Stimulated activated CD4-positive, alpha-beta T cell treated with anti-CD3 and anti-CD28 coated beads, TNF-alpha, amount 100 ng/mL, for 4 hours (primary cell): ENCODE results near the gene PRDM16.

Experiments
- DNase-seq, 3 experiments: peaks; one replicate each; pipeline ENCODE4 v3.0.0-alpha.2; 2020; ENCODE audit warnings: low read depth in 3 of 3

The PRDM16 gene

DNA sequence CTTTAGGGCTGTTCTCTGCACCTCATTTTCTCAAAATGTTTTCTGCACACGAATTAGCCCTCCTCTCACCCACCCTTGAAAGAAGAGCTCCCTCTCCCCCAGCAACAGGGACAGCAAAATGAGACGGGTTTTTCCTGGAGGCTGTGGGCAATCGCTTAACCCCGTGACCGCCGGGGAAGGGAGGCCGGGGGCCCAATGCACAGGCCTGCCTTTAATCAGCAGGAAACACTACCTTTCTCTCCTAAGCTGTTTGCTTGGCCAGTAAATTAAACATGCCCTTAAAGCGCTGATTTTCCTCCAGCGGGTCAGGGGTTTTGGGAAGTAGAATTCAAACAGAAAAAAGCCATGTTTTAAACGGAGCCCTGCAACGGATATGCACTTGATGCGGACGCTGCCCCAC lies 114.4 kb downstream of the PRDM16 start:
- no peak for DNase-seq

DNA sequence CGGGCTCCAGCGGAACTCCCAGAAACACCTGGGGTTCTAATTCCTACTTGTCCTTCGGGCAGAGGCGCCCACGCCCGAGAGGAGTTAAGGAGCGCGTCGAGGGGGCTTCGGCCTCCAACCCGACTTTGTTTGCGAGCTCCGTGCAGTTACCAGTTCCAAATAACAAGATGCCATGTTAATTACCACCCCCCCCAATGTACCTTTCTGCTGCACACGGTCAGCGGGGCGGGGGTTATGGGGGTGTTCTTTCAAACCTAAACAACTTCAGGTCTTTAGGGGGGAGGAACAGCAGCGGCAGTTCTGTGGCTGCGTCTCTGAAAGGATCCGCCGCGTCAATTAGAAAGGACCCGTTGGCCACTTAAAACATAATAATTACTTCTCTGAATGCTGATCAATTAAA lies 114.8 kb downstream of the PRDM16 start:
- no peak for DNase-seq

DNA sequence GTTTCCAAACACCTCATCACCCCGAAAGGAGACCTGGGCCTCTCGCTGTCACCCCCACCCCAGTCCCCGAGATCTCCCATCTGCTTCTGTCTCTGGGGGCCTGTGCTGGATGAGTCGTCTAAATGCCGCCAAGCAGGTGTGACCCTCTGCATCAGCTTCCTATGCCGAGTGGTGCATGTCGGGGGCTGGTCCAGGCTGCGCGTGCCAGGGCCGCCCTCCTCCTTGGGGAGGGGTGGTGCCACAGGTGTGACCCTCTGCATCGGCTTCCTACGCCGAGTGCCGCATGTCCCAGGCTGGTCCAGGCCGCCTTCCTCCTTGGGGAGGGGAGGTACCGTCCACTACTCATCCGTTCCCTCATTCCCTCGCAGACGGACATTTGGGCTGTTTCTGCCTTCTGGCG lies 115.7 kb downstream of the PRDM16 start:
- no peak for DNase-seq

DNA sequence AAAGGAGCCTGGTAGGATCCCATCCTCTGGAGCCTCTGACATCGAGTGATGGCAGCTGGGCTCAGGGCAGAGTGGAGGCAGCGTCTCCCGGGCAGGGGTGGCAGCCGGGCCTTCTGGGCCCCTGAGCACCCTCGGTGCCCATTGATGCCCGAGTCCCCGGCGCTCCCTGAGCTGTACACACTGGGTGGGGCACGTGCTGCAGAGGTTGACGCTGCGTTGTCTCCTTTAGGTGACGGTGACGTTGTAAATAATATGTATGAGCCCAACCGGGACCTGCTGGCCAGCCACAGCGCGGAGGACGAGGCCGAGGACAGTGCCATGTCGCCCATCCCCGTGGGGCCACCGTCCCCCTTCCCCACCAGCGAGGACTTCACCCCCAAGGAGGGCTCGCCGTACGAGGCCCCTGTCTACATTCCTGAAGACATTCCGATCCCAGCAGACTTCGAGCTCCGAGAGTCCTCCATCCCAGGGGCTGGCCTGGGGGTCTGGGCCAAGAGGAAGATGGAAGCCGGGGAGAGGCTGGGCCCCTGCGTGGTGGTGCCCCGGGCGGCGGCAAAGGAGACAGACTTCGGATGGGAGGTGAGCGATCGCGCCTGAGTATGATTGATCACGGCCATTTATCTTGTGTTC lies 117.0 kb downstream of the PRDM16 start:
- DNase-seq: no peak

DNA sequence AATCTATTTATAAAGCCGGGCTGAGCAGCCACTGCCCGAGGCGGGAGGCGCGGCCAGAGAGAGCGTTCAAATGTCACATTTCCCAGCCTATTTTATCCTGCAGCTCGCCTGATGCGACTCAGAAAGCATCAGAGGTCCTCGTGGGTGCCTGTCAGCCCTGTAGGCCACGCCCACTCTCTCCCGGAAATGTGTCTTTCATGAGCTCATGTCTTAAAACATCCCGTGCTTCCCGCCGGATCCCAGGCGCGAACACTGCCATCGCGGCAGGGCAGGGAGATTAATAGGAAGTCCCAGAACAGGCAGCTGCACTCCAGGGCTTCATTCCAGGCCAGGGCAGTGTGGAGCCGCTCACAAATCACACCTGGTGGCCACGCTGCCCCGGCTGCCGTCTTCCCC lies 117.5 kb downstream of the PRDM16 start:
- DNase-seq: no peak

DNA sequence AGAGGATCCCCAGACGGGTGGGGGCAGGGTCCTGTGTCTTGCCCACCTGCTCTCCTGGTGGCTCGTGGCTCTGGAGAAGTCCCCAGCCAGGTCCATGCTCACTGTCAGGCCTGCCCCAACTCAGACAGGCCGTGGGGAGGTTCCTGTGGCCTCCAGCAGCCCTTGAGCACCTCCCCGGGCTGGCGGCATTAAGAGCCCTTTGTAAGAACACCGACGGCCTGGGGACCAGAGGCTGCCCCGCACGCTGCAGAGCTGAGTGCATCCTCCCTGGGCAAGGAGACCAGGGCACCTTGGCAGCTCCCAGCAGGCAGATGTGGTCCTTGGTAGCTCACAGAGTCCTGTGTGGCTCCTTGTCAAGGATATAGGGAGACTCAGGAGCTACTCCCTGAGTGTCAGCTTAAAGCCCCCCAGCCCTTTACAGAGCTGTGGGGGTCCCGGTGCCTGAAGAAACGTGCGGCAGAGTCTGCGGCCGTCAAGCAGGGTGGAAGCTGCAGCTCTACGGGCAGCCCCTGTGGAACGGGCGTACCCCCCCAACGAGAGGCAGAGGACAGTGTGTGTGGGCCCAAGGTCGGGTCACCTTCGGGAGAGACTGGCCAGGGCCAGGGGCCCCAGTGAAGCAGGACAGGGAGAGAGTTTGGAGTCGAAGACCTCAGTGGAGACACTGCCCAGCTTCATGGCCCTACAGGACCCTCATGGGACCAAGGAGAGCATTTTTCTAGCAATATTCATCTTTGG lies 118.6 kb downstream of the PRDM16 start:
- DNase-seq: no peak

DNA sequence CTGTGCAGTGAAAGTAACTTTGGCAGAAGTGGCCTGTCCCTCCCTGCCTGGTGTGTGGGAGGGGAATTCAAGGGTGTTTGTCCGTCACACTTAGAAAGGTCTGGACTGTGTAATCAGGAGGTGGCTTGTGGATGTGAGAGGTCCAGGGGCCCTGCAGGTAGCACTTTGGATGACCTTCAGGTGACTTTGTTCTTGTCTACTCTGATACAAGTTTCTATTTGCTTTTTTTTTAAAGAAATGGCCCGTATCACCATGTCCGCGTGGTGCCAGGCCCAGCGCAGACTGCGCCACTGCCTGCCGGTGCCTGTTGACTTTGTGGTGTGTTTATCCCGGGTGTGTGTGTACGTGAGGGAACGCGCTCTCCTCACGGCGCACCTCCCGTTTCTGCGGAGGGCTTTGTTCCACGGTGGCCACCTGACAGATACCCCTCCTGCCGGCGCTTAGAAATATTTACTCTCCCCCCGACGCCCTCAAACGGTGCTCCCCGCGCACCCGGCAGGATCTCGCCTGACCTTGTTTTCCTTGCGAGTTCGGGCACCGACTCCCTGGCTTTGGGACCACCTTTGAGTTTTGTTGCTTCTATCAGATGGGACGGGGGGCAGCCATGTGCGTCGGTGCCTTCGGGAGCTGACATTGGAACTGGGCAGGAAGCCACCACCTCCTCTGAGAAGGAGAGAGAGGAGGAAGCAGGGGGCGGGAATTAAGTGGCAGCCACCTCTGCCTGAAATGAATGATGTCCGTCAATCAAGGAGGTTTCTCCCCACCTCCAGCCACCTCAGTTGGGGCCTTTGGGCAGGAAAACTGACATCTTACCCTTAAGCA lies 119.4 kb downstream of the PRDM16 start:
- DNase-seq: no peak

DNA sequence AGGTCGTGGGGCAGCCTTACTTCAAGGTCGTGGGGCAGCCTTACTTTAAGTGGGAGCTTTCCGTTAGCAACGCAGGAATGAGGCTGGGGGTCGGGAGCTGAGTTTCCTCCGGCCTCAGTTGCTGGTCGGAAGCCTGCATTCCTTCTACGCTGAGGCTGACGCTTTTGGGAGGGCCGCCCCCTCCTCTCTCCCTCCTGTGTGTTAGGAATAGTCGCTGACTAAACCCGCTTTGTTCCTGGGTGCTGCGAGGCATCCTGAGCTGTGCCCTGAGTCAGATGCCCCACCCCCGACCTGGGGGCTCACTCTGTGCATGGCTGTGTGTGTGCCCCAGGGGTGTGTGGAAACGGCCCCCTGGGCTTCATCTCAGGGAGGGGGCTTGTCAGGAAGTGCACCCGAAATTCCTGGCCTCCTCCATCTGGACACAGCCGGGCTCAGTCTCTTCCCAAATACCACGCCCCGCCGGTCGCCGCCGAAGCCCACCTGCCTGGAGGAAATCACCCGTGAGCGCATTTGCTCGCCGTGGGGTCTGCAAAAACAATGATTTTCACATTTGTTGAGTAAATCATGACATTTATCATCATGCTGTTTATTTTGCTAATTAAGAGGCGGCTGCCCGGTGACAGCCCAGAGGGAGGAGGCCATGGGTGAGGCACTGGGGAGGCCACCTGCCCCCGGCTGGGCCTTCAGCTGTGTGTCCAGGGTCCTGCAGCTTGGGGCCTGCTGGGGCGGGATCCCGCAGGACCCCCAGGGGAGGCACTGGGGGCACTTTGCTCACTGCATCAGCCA lies 121.4 kb downstream of the PRDM16 start:
- DNase-seq: no peak

DNA sequence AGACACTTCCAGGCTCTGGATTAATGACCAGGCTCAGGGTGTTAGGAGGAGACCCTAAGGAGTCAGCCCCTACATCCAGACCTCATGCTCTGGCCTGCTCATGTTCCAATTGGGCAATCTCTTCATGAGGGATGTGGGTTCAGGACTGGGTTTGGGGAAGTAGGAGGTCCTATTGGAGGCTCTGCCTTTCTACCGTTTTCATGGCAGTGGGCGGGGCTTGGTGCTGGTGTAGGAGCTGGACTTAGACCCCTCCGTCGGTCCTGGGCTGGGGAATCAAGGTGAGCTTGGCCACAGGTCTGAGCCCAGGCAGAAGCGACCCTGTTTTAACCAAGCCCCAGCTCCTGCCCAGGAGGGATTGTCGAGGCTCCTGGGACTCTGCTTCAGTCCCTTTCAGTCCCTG lies 123.4 kb downstream of the PRDM16 start:
- DNase-seq: no peak

DNA sequence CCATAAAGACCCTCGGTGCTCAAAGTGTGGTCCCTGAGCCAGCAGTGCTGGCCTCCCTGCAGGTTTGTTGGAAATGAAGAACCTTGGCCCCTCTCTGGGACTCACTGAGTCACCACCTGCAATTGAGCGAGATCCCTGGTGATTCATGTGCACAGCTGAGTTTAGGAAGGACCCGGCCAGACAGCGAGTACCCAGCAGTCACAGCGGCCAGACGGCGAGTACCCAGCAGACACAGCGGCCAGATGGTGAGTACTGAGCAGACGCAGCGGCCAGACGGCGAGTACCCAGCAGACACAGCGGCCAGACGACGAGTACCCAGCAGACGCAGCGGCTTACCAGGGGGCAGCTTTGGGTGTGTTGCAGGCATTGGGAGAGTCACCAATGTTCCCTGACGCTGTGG lies 123.8 kb downstream of the PRDM16 start:
- DNase-seq: no peak

DNA sequence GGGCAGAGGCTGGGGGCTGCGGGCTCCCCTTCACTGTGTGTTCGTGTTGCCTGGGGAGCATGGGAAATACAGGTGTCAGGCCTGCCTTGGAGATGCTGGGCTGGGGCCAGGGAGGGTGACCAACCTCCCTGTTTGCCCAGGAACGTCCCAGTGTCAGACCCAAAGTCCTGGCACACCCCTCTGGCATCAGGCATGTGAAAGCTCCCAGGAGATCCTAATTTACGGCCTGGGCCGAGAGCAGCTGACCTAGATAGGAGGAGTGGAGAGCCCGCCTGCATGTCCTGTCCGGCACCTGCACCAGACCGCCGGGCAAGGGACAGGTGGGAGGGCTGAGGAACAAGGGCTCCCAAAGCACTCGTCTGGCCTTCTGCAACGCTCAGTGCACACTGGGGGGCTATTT lies 124.8 kb downstream of the PRDM16 start:
- DNase-seq: no peak

DNA sequence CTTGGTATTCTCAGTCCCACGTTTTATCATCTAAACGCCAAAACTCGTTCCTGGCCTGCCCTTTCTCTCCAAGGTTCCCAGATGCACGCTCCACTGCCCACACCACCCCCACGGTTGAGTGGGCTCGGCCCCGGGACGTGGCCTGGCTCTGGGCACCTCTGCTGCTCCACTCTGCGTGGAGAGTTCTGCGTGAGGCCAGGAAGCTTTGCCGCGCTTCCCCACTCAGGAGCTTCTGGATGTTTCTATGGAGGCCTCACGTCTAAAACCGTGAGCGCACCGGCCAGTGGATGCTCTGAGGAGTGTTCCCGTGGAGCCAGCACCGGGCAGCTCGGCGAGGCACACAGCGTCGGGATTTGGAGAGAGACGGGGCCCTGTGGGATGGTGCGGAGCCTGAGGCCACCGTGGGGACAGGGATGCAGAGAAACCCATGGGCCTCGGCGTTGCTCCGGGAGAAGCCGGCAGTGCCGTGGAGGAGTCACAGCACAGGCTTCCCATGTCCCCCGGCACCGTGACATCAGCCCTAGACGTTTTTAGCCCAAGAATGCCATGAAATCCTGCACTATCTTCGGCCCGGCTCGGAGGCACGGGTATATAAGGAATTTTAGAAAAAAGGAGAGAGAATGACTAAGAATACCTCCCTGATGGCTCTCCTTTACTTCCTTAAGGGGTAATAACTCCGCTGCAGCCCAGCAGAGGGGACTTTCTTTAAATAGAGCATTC lies 125.9 kb downstream of the PRDM16 start:
- no peak for DNase-seq

DNA sequence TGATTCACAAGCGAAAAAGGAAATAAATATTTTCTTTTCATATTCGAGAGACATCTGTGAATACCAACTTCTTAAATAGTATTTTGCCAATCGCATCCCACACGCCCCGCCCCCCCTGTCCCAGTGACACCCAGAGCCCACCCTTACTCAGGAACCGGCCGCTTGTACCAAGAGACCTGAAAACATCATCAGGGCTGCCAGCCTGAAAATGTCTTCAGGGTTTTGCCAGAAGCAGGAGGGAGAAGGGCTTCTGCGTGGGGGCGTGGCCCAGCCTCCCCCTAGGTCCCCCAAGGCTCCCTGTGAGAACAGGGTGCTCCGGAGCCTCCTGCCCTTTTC lies 126.4 kb downstream of the PRDM16 start:
- no peak for DNase-seq

DNA sequence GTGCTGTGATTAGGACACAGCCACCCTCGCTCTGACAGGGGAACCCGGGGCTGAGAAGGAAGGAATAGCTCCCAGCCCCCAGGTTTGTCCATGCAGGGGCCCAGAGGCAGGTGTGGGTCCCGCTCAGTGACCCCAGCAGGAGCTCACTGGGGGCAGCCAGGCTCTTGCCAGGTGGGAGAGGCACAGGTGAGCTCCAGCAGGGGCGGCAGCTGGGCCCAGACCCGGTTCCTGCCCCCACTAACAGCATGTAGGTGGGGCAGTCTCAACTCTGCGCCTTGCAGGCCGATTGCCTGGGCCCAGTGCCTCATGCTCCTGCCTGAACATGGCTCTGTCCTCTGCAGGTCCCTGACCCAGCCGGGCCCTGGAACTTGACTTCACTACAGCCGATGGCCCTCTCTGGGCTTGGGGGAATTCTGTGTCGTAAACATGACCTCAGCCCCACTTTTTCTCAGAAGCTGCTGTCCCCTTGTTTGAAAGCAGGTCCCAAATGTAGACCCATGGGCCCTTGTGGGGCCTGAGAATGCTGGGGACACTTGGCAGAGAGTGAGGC lies 127.0 kb downstream of the PRDM16 start:
- no peak for DNase-seq

DNA sequence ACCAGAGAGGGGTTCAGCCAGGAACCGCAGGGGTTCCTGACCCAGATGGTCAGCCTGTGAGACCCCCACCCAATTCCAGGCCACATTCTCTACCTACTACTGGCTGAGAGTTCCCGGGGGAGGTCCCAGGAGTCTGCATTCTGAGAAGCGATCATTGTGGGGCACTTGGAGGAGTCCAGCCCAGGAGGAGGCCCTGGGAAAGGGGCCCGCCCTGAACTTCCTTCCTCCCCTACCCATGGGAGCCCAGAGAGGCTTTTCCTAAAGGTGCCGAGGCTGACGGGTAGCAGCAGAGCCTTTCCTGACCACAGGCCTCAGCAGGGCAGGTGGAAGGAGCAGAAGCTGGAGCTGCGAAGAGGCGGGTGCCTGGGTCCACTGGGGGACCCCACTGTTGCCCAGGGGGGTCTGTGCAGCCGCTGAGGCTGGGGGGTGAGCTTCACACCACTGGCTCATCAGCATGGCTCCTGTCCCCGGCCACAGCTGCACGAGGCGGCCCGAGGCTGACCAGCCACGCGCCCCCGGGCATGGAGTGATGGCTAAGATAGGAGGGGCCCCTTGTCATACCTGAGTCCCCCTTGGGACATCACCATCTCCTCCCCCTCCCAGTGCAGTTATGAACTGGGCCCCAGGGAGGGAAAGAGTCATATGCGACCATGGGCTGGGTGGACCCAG lies 127.7 kb downstream of the PRDM16 start:
- no peak for DNase-seq

DNA sequence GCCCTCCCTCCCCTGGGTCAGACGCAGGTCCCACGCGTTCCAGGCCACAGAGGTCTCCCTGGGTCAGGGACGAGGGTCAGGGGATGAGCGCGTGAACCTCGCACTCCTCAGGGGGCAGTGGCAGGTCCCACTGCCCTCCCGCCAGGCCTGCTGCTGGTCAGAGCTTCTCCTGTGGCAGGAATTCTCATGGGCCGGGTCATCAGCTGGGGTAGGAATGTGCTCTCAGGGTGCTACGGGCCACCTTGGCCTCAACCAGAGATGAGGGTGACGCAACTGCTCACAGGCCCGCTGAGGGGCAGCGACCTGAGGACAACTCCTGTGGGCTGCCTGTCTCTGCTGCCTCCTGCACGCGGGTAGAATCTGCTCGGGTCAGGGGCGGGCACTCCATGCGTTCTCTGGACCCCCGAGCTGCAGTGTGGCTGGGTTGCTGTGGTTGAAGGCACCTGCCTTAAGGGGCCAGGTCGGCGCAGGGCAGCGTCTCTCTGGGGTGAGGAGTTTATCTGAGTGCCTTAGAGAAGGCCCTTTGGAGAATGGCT lies 128.8 kb downstream of the PRDM16 start:
- DNase-seq: no peak

DNA sequence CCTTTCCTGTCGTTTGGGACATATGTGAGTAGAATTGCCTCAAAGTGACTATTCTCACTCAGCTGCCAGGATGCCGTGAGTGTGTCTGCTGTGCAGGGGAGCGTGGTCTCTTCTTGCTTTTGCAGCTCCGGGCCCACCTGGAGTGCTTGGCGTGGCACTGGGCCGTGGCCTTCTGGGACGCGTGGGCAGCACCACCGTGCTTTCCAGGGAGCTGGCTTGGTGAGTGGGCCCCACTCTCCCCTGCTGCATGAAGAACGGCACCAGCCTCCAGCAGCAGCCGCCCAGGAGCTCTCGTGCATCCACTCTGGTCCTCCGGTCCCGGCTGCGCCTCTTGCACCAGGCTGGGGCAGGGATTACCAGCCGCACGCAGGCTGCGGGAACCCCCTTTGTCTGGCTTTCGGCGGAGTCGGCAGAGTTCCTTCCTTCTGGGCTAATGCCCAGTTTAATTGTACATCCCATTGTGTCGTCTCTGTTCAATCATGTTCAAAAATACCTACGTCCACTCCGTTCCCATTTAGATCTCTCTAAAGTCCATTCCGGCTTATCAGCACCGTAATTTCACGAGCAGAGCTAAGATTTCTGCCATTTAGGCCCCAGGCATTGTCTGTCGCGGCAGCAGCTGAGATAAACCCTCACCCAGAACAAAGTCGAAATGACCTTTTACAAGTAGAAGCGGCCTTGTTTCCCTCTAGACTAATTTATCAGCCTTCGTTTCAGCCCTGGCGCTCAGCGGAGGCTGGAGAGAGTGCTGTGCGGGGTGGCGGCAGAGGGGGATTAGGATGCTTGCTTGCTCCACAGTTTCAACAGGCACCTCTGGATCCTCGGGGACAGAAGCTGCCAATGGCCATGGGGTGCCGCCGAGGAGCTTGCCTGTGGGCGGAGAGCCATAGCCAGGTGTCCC lies 129.6 kb downstream of the PRDM16 start:
- no peak for DNase-seq

DNA sequence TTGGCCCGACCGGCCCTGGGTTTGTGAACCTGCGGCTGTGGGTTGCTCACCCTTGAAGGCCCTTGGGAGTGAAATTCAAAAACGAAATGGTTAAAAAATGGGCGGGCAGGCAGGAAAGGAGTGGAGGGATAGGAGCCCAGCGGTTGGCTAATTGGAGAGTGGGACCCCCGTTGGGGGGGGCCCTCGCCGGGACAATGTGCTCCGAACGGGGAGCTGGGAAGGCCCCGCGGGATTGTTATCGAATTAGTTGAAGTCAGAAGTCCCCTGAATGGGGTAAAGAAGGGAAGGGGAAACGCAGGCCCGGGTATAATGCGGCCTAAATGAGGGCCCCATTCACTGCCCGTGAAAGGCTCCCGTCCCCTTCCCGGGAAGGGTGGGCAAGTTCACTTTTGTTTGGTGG lies 135.7 kb downstream of the PRDM16 start:
- no peak for DNase-seq

DNA sequence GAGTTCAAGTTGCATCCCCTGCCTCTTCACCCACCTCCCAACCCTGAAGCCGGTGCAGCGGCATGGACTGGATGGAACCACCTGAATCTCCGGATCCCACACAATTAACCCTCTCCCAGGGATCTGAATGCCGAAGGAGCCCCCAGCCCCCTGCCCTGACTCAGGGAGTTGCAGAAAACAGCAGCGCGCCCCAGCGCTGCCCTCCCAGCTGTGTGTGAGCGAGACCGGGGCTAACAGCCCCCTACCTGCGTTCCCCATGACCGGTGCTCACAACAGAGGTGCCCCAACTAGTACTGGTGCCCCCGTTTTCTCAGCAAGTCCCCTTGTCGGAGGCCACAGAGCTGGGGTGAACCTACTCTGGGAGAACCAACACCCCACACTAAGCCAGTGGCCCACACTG lies 136.8 kb downstream of the PRDM16 start:
- DNase-seq: no peak
